T-cell (primary cell): ENCODE results near the gene MSN. TPM values are rescaled to one million over a fixed set of nuclear protein-coding genes. Genes with fewer than 3 reads are reported as not detected.

Source experiments
- total RNA-seq, 35 experiments: library from RNA in 6 of 35; stranded (reverse) in 6 of 35; fragments of 120-200 nt in 1 of 35; gene quantifications; one replicate each; pipeline versions ENCODE4 v1.2.1 to v1.2.4 and lab custom pipeline; 2013 to 2026

MSN gene
- total RNA-seq, 5 donors from 2014 or later (not counting 1 experiment from before 2014, with no cell fraction given), result 324 to 383 (median 348) TPM

Other genes starting within 250 kb of the MSN start
- gene LAS1L, start 132.9 kb upstream of the MSN start, total RNA-seq, result 10 to 100 TPM; 41.9 to 50.2 (median 43.9) TPM